ENCODE results near the gene EHMT1. TPM values are rescaled to one million over a fixed set of nuclear protein-coding genes. Genes with fewer than 3 reads are reported as not detected.
"Not testable (repeated sequence)": the region's sequence is repeated elsewhere in the genome, so short reads cannot be mapped to it uniquely, and the experiment has no call there.

EHMT1 gene
- total RNA-seq, 1 donor from 2014 or later, result 159 TPM

DNA sequence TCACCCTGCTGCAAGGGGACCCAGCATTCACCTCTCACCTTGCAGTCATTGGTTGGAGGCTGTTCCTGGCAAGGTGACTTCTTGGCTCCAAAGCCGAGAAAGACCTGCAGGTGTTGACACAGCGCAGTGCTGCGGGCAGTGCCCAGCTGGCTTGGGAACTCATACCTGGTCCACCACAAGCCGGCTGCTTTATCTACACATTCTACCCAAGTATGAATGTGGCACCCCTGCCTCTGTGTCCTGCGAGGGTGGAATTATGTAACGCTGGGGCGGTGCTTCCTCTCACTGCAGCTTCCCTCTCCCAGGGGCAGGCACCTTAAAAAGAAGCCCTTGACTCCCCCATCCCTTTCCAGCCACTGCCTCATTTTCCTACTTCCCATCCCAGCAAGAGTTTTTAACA lies 26.0 kb upstream of the EHMT1 start:
- Mint-ChIP-seq H3K27me3 (no peaks in the 10 kb centered on the region), H3K4me3 (ENCODE audit: low read depth) (peak overlapping the region; percentile 9), H3K36me3 (ENCODE audit: insufficient read depth) (peaks cover 3% of the 10 kb centered on the region), H3K27ac (no peak overlapping the region), H3K9me3 (ENCODE audit: low read depth) (no peaks in the 10 kb centered on the region), H3K4me1 (ENCODE audit: low read depth) (peaks cover 4% of the 10 kb centered on the region)
- TF ChIP-seq, protein P1, sequence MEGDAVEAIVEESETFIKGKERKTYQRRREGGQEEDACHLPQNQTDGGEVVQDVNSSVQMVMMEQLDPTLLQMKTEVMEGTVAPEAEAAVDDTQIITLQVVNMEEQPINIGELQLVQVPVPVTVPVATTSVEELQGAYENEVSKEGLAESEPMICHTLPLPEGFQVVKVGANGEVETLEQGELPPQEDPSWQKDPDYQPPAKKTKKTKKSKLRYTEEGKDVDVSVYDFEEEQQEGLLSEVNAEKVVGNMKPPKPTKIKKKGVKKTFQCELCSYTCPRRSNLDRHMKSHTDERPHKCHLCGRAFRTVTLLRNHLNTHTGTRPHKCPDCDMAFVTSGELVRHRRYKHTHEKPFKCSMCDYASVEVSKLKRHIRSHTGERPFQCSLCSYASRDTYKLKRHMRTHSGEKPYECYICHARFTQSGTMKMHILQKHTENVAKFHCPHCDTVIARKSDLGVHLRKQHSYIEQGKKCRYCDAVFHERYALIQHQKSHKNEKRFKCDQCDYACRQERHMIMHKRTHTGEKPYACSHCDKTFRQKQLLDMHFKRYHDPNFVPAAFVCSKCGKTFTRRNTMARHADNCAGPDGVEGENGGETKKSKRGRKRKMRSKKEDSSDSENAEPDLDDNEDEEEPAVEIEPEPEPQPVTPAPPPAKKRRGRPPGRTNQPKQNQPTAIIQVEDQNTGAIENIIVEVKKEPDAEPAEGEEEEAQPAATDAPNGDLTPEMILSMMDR (IDR thresholded peaks at IDR 0.05; ENCODE audit: unreplicated experiment), result no peak
- no peak for DNase-seq (ENCODE audit: low spot score, unreplicated experiment)

GRCh38 chr9:137593176-137593575 lies 25.6 kb upstream of the EHMT1 start:
- H3K4me3 Mint-ChIP-seq (ENCODE audit: low read depth), result peak overlapping the region; percentile 9
- no peaks in the 10 kb centered on the region for H3K36me3 Mint-ChIP-seq (ENCODE audit: insufficient read depth)
- TF ChIP-seq, protein P1 (IDR thresholded peaks at IDR 0.05; ENCODE audit: unreplicated experiment), result no peak
- no peak overlapping the region for H3K27ac Mint-ChIP-seq
- H3K27me3 Mint-ChIP-seq, result peaks cover 2% of the 10 kb centered on the region
- H3K4me1 Mint-ChIP-seq (ENCODE audit: low read depth), result peaks cover 4% of the 10 kb centered on the region
- DNase-seq (ENCODE audit: low spot score, unreplicated experiment), result no peak
- no peaks in the 10 kb centered on the region for H3K9me3 Mint-ChIP-seq (ENCODE audit: low read depth)

DNA sequence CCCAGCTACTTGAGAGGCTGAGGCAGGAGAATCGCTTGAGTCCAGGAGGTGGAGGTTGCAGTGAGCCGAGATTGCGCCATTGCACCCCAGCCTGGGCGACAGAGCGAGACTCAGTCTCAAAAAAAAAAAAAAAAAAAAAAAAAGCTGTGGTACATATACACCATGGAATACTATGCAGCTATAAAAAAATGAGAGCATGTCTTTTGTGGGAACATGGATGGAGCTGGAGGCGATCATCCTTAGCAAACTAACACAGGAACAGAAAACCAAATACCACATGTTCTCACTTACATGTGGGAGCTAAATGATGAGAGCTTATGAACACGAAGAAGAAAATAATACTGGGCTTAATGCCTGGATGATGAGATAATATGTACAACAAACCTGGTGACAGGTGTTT lies 22.2 kb upstream of the EHMT1 start:
- H3K4me1 Mint-ChIP-seq (ENCODE audit: low read depth); H3K9me3 Mint-ChIP-seq (ENCODE audit: low read depth); H3K27ac Mint-ChIP-seq; H3K27me3 Mint-ChIP-seq; DNase-seq (ENCODE audit: low spot score, unreplicated experiment); H3K4me3 Mint-ChIP-seq (ENCODE audit: low read depth); H3K36me3 Mint-ChIP-seq (ENCODE audit: insufficient read depth): not testable (repeated sequence)

GRCh38 chr9:137598943-137599342 lies 19.9 kb upstream of the EHMT1 start:
- Mint-ChIP-seq H3K9me3 (ENCODE audit: low read depth) (no peaks in the 10 kb centered on the region), H3K36me3 (ENCODE audit: insufficient read depth) (no peaks in the 10 kb centered on the region), H3K27me3 (peaks cover 21% of the 10 kb centered on the region), H3K27ac (no peak overlapping the region), H3K4me3 (ENCODE audit: low read depth) (no peak overlapping the region), H3K4me1 (ENCODE audit: low read depth) (no peaks in the 10 kb centered on the region)
- TF ChIP-seq, protein P1 (IDR thresholded peaks at IDR 0.05; ENCODE audit: unreplicated experiment), result no peak
- DNase-seq (ENCODE audit: low spot score, unreplicated experiment), result no peak

DNA sequence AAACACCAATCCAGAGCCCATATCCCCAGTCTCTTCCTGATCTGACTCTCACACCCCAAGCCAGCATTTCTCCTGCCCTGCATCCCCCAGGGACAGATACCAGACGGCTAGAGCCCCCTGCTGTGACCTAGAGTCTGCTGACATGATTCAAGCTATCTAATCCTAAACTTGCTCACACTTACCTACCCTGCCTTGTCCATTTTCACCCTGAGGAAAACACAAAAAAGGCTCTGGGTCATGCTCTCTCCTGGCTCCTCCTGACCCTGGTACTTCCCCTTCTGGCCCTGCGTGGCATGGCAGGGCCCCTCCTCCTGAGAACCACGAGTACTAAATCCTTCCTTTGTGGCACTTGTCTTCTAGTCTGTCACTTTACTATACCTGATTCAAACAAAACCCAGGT lies 16.1 kb upstream of the EHMT1 start:
- no peaks in the 10 kb centered on the region for H3K9me3 Mint-ChIP-seq (ENCODE audit: low read depth)
- peaks cover 26% of the 10 kb centered on the region for H3K27me3 Mint-ChIP-seq
- no peak overlapping the region for H3K27ac Mint-ChIP-seq
- no peak overlapping the region for H3K4me3 Mint-ChIP-seq (ENCODE audit: low read depth)
- peaks cover 11% of the 10 kb centered on the region for H3K4me1 Mint-ChIP-seq (ENCODE audit: low read depth)
- no peak for DNase-seq (ENCODE audit: low spot score, unreplicated experiment)
- H3K36me3 Mint-ChIP-seq (ENCODE audit: insufficient read depth), result no peaks in the 10 kb centered on the region
- TF ChIP-seq, protein P1 (IDR thresholded peaks at IDR 0.05; ENCODE audit: unreplicated experiment), result no peak

DNA sequence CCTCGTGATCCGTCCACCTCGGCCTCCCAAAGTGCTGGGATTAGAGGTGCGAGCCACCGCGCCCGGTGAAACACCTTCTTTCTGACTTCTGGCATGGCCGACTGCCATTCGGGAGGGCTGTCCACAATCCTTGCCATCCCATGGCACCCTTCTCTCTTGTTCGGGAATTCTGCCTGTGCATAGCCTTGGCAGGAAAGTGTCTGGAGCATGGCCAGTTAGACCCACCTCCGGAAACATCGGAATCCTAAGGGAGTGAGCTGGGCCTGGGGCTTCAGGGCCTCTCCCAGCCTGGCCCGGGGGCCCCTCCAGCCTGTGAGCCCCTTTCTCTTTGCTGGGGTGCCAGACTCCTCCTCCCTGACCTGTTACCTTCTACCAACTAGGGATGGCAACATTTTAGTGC lies 14.9 kb upstream of the EHMT1 start:
- peaks cover 20% of the 10 kb centered on the region for H3K27me3 Mint-ChIP-seq
- H3K4me3 Mint-ChIP-seq (ENCODE audit: low read depth), result peak overlapping the region; percentile 57
- no peaks in the 10 kb centered on the region for H3K9me3 Mint-ChIP-seq (ENCODE audit: low read depth)
- peaks cover 11% of the 10 kb centered on the region for H3K4me1 Mint-ChIP-seq (ENCODE audit: low read depth)
- DNase-seq (ENCODE audit: low spot score, unreplicated experiment), result no peak
- TF ChIP-seq, protein P1 (IDR thresholded peaks at IDR 0.05; ENCODE audit: unreplicated experiment), result no peak
- no peak overlapping the region for H3K27ac Mint-ChIP-seq
- H3K36me3 Mint-ChIP-seq (ENCODE audit: insufficient read depth), result no peaks in the 10 kb centered on the region
